HG02938 (cell line): ENCODE results near the gene ADGRV1.
"Not testable (repeated sequence)": the region's sequence is repeated elsewhere in the genome, so short reads cannot be mapped to it uniquely, and the experiment has no call there.

Experiments
- ATAC-seq: cut with Tn5 transposase; IDR thresholded peaks from one replicate; pipeline ENCODE4 v1.9.1; 2021; ENCODE audit warnings: mild to moderate bottlenecking, moderate library complexity; ENCODE audit not compliant: unreplicated experiment

The ADGRV1 gene

GRCh38 chr5:90897618-90898017 is 339.0 kb downstream of the ADGRV1 start:
- ATAC-seq, result no peak

GRCh38 chr5:90898326-90899013 is 339.9 kb downstream of the ADGRV1 start:
- no peak for ATAC-seq

DNA sequence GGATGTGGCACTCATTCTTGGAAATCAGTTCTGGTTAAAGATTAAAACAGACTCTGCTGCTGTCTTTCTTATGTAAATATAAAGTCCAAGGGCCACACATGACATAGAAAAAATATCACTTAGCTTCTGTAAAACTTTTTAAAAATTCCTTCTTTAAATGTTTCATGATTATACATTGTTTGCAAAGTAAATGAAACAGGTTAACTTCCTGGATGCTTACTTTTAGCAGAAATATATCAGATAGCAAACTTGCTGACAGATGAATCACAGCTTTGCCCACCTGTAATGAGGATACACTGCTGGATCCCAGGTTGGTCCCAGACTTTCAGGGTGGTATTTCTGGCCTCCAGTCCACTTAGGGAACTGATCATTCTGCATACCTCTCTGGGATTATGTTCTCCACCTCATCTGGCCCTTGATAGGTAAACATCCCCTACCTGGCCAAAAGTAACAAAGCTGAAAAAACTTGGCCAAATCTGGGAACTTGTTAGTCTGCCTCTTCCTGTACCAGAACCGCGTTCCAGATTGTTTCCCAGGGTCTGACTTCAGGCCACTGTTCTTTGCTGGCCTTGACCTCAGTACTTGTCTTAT is 340.5 kb downstream of the ADGRV1 start:
- ATAC-seq, result no peak

GRCh38 chr5:90901261-90901660 is 342.7 kb downstream of the ADGRV1 start:
- ATAC-seq, result no peak

- ATAC-seq, result no peak
Measured at GRCh38 chr5:90902170-90902569, 343.6 kb downstream of the ADGRV1 start.

DNA sequence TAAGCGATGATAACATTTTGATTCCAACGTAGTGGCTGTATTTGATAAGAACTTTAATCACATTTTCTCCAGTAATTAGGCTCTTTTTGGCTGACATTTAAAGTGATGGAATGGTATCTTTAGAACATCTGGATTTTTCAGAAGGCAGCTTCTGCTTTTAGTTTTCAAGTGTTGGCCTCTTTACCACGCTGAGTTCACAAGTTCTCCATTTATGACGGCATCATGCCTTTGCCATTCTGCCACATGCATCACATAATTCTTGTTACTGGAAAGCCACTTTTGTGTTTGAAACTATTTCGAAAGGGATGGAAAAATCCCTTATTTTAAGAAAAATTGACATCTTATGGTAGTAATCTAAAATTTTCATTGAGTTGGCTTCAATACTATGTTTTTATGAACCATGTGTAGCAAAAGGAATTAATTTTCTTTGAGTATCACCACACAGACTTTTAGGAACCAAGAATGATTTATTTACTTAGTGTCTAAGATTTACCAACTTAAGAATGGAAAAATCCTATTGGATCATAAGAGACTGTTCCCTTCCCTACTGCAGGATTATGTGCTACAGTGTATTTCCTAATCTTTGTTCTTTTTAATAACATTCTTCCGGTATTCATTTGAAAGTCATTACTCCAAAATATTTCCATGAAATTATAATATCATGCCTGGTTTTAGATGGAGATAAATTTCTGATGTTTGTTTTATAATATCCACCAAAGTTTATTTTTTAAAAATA is 344.2 kb downstream of the ADGRV1 start:
- ATAC-seq, result no peak

DNA sequence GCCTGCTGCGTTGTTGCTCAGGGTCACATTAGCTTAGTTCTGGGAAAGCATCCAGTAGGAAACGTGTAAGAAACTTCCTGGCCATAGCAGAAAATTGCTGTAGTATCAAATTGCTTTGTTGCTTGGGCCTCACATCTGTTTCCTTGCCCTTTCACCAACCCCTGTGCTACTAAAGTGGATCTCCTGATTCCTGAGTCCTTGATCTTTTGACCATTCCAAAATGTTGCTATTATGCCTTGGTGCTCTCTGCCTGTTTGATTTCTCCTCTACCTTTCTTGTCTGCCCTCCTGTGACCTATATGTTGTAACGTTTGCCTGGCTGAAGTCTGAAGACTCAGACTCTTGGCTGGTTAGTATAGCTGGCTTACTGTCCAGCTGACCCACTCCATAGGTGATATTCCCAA is 350.5 kb downstream of the ADGRV1 start:
- no peak for ATAC-seq

- ATAC-seq, result no peak
Measured at GRCh38 chr5:90909940-90910339, 351.3 kb downstream of the ADGRV1 start.

DNA sequence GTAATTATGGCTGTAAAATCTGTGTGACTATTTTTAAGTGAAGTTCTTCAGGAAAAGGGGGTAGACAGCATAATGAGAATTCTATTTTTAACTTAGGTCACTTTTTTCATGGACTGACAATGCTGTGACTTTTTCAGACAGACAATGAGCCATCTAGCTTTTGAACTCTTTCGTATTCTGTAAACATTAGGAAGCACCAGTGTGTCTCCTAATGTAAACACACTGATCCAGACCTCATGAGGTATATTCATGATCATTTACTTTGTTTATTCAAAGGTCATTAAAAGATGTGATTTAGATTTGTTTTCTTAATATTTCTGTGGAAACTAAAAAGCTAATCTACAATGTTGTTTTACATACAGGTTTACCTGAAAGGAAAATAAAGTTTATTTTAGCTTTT is 352.6 kb downstream of the ADGRV1 start:
- no peak for ATAC-seq

GRCh38 chr5:90912476-90912875 is 353.9 kb downstream of the ADGRV1 start:
- ATAC-seq, result no peak

DNA sequence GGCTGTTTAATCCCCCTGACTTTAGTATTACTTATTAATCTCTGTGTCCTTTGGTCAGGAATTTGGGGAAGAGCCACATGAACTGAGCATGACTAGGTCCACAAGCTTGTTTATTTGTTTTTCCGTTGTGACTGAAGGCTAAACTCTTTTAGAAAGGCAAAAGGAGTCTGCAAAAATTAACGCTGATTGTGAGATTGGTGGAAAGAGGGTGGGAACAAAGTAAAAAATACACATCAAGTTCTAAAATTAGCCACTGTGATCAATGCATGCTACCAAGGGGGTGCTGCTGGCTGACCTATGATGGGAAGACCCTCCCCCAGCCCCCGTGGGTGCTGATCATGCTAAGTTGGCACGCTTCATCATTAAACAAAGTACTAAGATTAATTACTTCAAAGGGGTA is 356.8 kb downstream of the ADGRV1 start:
- ATAC-seq, result no peak

DNA sequence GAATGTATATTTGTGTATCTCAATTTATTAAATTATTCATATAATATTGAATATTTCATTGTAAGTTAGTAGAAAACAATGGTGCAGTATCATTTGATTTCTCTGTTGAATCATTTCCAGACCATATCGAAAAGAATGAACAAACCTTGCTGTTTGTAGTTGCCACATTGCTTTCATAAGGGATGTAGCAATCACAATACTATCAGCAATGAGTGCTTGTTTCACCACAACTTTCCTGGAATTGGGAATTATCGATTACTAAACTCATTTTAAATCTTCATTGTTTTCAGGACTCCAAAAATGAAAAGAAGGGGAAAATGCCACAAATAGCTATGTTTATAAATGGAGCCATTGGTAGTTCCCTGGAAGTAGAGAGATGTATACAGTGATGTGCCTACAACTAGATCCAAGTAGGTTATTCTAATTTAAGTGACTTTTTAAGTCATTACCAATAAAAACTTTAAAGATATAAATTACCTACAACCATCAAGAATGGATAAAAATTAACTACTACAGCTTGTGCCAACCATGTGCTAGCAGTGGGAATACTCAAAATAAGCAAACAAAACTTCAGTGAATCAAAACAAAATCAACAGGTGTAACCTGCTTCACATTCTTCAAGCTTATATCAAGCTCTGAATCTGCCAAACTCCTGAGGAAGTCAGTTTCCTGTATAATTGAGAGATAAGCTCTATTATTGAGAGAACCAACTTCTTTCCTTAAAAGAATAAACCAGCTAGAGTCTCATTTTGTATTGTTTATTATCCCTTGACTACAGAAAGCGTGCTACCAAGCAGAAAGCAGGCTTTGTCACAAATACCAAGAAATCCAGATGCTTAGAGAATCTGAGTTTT is 358.6 kb downstream of the ADGRV1 start:
- ATAC-seq, result no peak

DNA sequence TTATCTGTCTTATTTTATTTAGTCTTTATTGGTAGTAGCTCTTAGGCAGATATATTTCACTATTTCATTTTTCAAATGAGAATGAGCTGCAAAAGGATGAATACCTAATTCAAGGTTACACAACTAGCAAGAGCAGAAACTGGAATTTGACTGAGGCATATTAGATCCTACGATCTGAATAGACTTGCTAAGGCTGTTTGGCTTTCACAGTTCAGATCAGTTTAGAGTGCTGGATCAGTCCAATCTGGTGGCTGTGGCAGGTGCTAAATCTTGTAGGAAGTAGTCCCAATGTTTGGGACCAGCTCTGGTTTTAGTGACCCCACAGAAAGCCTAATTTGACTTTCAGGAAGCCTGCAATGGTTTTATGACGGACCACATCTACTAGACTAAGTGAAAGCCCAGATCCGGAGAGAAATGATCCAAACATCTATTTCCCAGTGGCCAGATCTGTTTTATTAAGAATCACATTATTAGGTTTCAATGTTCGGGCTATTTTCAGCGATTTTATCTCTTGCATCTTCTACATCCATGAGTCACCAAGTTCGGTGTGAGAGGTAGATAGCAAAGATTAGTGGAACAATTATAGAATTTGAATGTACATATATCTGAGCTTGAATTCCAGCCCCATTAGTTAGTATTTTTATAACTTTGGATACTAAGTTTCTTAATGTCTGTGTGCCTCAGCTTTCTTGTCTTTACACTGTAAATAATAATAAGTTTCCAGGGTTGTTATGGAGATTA is 359.5 kb downstream of the ADGRV1 start:
- ATAC-seq, result no peak

DNA sequence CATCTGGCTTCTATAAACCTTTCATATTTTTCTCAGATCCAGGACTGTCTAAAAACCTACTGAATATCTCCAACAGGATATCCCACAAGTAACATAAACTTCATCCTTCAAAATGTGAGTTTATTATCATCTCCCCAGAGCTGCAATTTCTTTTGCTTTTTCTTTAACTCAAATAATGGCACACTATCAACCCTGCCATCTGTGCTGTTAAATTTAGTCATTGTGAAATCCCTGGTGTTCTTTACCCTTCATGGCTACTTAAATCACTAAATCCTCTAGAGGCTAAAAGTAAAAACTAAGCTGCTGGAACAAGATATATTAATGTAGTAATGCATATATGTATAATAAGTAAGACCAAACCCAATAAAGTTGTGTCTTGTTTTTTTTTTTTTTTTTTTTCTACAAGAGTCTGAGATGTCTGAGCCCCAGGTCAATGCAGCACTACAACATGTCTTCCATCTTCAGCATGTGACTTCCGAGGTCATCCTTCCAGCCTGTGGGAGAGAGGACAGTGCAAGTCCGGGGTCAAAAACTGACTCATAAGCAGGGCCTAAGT is 362.9 kb downstream of the ADGRV1 start:
- no peak for ATAC-seq

- not testable (repeated sequence) for ATAC-seq
Measured at GRCh38 chr5:90924222-90924621, 365.6 kb downstream of the ADGRV1 start.

- not testable (repeated sequence) for ATAC-seq
Measured at GRCh38 chr5:90929013-90929839, 370.6 kb downstream of the ADGRV1 start.

DNA sequence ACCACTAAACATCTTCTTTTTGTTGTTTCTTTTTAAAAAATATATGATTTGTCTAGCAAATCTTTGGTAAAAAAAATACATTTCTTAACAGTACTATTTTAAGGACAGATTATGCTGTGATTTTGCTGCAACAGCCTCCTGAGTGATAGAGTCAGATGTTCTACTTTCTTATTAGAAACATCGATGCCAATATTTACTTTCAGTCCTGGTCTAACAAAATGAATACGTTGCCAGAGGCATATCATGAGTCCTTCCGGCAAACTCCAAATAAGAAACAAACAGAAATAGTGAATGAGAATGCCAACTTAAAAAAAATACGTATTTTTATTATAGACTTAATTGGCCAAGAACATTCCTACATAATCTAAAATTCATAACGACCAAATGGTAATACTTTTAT is 371.5 kb downstream of the ADGRV1 start:
- ATAC-seq, result no peak

- no peak for ATAC-seq
Measured at GRCh38 chr5:90930756-90931431, 372.3 kb downstream of the ADGRV1 start.
